ENCODE data around the gene SPG21.

GRCh38 chr15:65026756-65027155 lies 37.0 kb upstream of the SPG21 start:
- TF ChIP-seq MAZ (IDR thresholded peaks at IDR 0.05; ENCODE audit: borderline replicate concordance, low read depth, low read length) (no peak), CEBPB (IDR thresholded peaks at IDR 0.05; ENCODE audit: low read depth, low read length) (no peak), POLR2A (IDR thresholded peaks at IDR 0.05; ENCODE audit: low read depth, low read length) (no peak), CHD1 (IDR thresholded peaks at IDR 0.05; ENCODE audit: low read depth, low read length) (no peak)
- TF ChIP-seq, protein P1, sequence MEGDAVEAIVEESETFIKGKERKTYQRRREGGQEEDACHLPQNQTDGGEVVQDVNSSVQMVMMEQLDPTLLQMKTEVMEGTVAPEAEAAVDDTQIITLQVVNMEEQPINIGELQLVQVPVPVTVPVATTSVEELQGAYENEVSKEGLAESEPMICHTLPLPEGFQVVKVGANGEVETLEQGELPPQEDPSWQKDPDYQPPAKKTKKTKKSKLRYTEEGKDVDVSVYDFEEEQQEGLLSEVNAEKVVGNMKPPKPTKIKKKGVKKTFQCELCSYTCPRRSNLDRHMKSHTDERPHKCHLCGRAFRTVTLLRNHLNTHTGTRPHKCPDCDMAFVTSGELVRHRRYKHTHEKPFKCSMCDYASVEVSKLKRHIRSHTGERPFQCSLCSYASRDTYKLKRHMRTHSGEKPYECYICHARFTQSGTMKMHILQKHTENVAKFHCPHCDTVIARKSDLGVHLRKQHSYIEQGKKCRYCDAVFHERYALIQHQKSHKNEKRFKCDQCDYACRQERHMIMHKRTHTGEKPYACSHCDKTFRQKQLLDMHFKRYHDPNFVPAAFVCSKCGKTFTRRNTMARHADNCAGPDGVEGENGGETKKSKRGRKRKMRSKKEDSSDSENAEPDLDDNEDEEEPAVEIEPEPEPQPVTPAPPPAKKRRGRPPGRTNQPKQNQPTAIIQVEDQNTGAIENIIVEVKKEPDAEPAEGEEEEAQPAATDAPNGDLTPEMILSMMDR (conservative IDR thresholded peaks at IDR 0.05; ENCODE audit: low read depth, low read length), result no peak
